GM21619 (cell line): Measurements from ENCODE around the gene COL4A2.

Source experiments
- ATAC-seq: cut with Tn5 transposase; IDR thresholded peaks from one replicate; pipeline ENCODE4 v1.9.1; 2021; ENCODE audit not compliant: unreplicated experiment

Gene COL4A2

DNA sequence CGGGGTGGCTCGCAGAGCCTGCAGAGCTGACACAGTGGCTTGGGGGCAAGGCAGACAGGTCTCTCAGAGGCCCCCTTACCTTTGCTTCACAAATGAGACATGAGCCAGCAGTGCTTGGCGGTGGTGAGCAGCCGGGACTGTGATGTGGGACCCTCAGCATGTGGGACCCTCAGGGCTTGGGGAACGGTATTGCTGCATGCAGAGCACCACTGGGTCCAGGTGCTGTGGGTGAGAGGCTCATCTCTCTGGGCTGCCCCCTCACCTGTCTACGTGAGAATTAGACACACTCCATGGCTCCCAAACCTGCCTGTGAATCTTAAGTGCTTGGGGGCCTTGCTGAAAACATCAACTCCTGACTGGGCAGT, 106.6 kb downstream of the COL4A2 start:
- no peak for ATAC-seq

DNA sequence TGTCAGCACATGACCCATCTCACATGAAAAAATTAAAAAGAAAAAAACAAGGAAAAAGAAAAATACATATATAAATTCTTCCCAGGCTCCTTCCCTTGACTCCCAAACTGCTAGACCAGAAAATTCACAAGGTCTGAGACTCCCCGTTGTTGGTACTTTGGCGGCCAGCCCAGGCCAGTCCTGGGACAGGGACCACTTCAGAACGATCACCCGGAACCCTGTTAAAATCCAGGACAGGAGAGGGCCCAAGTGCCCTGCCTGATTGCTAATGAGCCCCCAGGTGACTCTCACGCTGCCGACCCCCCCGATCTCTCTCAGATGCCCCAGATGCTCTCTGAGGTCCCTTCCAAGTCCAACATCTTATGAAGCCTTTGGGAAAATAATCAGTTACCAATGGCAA, 107.2 kb downstream of the COL4A2 start:
- ATAC-seq, result no peak

GRCh38 chr13:110414931-110415330, 107.8 kb downstream of the COL4A2 start:
- no peak for ATAC-seq

DNA sequence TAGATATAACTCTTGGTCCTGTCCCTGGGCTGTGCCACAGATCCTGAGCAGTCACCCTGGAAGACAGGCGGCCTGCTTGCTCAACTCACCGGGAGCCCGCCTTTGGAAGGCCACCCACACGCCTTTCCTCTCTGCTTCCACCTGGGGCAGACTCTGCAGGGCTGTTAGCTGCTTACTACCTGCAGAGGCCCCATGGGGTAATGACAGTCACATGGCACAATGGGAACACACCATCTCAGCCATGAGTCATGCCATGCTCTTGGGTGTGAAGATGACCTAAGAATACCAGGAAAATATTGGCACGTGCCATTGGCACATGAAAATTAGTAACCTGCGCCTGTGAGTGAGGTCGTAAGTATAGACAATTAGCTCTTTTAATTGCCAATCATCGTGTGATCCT, 108.6 kb downstream of the COL4A2 start:
- ATAC-seq, result no peak

DNA sequence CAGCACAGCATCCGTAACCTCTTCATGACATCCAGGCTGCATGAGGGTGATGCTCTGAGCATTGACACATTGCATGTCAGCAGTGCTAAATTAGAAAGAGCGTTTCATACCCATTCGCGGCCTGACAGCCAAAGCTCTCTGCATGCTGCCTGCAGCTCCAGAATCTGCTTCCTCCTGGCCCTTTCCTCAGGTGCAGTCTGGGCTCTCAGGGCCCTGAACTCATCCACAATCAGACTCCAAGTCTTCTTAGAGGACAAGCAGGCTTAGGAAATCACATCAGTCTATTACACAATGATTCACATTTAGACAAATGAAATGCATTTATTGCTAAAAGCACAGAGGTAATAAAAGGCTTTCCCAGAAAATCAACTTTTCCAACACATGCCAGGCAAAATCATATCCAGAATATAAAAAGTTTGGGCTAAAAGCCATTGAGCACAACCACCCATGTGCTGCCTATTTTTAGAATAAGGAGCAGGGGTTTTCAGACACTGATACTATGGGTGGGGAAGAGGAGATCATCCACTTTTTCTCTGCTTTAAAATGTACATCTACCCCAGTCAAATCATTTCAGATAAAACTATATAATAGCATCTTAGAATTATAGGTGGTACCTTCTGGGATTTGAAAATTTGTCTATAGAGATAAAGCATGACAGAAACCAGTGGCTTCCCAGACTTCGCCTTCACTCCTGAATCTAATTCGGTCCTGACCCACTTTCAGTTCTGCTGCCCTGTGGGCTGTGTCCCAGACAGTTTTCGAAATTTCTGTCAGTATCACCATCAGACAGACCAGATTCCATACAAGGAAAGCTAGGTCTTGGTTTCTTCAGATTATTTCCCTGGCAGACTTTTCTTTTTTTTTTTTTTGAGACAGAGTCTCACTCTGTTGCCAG, 109.3 kb downstream of the COL4A2 start:
- no peak for ATAC-seq

DNA sequence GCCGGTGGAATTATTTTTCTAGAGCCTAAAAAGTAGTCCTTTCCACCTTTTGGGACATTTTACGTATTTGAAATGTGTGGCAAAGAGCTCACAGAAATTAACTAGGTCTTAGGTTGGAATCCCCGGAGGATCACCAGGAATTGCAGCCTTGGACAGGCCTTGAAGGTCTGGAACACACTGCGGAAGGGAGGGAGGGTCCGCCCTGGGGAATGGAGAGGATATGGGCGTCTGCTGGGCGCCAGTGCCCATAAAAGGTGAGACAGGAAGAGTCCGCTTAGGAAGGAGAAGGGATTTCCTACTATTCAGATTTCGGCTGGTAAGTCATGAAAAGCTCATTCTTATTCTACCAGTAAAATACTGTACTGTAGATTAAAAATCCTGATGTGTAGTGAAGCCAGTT, 111.9 kb downstream of the COL4A2 start:
- ATAC-seq, result peak; percentile 22

- peak; percentile 75 for ATAC-seq
Observed at GRCh38 chr13:110419381-110419791, 112.3 kb downstream of the COL4A2 start.

- ATAC-seq, result no peak
Observed at GRCh38 chr13:110419946-110420345, 112.9 kb downstream of the COL4A2 start.

DNA sequence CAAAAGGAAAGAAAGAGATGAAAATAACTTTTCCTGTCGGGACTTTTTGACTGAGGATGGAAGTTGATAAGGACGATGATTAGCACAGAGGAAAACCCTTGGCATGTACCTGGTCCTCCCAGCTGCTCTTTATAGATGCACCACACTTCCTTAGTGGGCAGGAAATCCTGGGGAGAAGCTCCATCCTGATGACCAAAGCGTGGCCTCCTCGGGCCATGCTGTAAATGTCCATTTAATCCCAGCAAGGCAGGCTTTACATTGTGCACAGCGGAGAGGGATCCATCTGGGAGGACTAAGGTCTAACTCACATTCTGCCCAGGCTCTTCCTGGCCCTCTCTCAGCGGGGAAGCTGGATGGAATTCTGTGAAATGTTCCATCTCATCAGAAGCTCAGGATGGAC, 113.5 kb downstream of the COL4A2 start:
- no peak for ATAC-seq

GRCh38 chr13:110421061-110421460, 114.0 kb downstream of the COL4A2 start:
- no peak for ATAC-seq

GRCh38 chr13:110421696-110422385, 114.8 kb downstream of the COL4A2 start:
- ATAC-seq, result no peak

DNA sequence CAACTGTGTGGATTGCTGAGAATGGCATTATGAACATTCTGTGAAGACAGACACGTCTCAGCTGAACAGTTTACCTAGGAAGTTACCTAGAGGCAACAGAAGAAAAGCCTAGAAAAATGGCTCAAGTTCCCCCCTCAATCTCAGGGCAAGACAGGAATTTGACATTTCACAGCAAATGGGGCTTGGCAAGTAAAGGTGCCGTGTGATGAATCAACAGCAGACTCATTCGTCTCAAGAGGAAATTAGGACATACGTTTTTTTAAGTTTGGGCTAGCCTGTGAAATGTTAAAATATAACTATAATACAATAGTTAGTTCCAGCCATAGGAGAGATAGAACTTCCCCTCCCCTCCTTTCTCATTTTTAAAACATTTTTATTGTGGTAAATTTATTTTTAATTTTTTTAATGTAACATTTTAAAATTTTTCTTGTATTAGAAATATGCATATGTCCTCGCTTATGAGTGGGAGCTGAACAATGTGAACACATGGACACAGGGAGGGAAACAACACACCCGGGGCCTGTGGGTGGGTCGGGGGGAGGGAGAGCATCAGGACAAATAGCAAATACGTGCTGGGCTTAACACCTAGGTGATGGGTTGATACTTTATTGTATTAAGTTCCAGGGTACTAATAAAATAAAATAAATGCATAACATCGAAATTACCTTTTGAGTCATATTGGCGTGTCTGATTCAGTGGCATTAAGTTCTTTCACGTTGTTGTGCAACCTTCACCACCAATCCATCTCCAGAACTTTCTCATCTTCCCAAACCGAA, 116.0 kb downstream of the COL4A2 start:
- no peak for ATAC-seq

- ATAC-seq, result no peak
Observed at GRCh38 chr13:110423689-110424302, 116.7 kb downstream of the COL4A2 start.

DNA sequence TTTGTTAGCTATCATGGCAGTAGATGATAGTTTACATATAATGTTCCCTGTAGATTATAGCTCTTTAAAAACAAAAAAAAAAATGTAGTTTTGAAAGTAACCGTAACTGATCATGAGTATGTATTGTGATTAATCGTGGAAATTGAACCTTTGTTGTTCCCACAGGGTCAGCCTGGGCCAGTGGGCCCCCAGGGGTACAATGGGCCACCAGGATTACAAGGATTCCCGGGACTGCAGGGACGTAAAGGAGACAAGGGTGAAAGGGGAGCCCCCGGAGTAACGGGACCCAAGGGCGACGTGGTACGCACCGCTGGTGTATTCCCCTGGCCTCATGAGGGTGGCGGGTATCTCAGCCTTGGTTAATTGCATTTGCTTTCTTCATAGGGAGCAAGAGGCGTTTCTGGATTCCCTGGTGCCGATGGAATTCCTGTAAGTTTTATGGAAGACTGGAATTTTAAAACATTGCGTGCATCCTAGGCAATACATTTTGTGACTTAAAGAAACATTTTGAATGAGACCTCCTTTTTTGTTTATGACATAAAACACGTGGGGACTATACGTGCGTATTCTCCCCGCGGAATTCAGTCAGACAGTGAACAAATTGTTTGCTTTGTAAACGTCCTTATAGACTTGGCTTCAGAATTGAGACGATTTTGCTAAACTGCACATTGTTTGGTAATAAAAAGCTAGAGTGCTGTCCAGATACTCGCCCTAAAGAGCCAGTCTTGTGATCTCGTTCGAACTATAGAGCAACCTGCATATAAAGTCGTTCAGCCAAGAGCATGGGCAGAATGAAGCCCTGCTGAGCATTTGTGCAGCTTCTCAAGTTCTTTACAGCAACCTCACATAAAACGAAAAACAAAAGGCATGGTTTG, 117.7 kb downstream of the COL4A2 start:
- ATAC-seq, result no peak

GRCh38 chr13:110425444-110425780, 118.3 kb downstream of the COL4A2 start:
- no peak for ATAC-seq

DNA sequence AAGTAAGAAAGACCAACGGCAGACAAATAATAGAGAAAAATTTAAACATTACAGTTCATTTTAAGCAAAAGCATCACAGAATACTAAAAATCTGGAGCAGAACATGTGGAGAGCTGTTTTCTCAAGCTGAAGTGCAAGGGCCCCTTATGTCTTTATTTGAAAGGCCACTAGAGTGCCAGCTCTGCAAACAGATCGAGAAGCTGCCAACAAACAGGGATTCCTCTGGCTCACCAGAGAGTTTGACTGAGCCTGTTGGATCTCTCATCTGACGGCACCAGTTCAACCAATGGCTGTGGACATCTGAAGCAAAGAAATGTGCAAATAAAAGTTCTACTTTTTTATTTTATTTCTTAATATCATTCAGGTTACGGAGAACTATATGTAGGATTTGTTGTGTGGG, 119.7 kb downstream of the COL4A2 start:
- ATAC-seq, result no peak

- no peak for ATAC-seq
Observed at GRCh38 chr13:110428313-110428712, 121.2 kb downstream of the COL4A2 start.

- no peak for ATAC-seq
Observed at GRCh38 chr13:110430391-110431336, 123.6 kb downstream of the COL4A2 start.
